GM12892 (cell line): ENCODE measurements around the gene NOP9.

Source experiments
- POLR2A ChIP-seq: IDR thresholded peaks from 2 replicates; pipeline ENCODE4 v1.6.1; 2011; ENCODE audit warnings: low read depth, low read length, control low read depth
- POLR2AphosphoS5 ChIP-seq: IDR thresholded peaks from 2 replicates; pipeline ENCODE4 v1.6.1; 2011; ENCODE audit warnings: low read depth, low read length, control low read depth
- TAF1 ChIP-seq: IDR thresholded peaks from 2 replicates; pipeline ENCODE4 v1.6.1; 2011; ENCODE audit warnings: low read depth, mild to moderate bottlenecking, control low read depth, low read length, borderline replicate concordance

GRCh38 chr14:24349742-24350141 is 50.1 kb downstream of the NOP9 start:
- TF ChIP-seq POLR2AphosphoS5 (no peak), POLR2A (no peak), TAF1 (no peak)
